ENCODE data around the gene SAMD15.
"Not testable (repeated sequence)": the region's sequence is repeated elsewhere in the genome, so short reads cannot be mapped to it uniquely, and the experiment has no call there.

Gene SAMD15

DNA sequence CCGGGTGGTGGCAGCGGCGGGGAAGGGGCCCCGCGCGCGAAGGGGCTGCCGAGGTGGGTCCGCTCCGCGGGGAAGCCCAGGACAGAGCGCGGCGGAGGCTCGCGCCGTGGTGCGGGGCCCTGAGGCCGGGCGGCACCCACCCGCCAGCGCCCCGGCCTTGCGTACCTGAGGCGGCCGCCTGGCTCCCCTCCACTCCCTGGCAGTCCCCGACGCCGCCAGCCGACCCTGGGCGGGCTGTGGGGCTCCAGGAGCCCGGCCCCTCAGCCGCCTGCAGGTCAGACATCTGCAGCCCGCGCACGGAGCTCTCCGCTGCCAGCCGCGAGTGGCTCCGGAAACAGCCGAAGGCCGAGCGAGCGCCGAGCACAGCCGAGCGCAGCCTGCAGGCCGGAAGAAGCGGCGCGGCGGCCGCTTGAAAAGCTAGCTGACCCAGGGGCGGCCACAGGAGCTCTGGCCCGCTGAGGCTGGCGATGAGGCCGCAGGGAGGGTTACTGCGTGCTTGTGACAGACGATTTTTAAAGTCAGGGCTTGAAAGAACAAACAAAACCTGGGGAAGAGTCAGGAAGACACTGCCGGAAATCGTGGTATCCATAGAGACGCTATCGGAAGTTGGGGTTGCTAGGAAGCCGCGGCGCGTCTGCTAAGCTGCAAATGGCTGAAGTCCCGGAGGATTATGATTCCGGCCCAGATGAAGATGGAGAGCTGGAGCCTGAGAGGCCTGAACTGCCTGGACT, at the start of gene SAMD15, which contains the start of gene TMED8:
Gene SAMD15 (plus strand): TSS at position 609 of the 731 bp plus-strand sequence. CDS start 40 bp downstream, at position 649.
Gene TMED8 (minus strand): TSS at position 324 of the 731 bp plus-strand sequence. CDS start 41 bp downstream, at position 283.
- TF ChIP-seq POLR2A (IDR thresholded peaks at IDR 0.05; ENCODE audit: low read depth, low read length): peak; percentile 35
- DNase-seq (ENCODE audit: insufficient read length, low spot score): peak; percentile 78
- peak; percentile 61 for FAIRE-seq

- DNase-seq (ENCODE audit: insufficient read length, low spot score): no peak
- no peak for TF ChIP-seq POLR2A (IDR thresholded peaks at IDR 0.05; ENCODE audit: low read depth, low read length)
- FAIRE-seq: no peak
Observed at GRCh38 chr14:77329872-77330271, 47.3 kb upstream of the SAMD15 start.

GRCh38 chr14:77335576-77335975, 41.6 kb upstream of the SAMD15 start:
- DNase-seq (ENCODE audit: insufficient read length, low spot score) (no peak), FAIRE-seq (no peak)
- TF ChIP-seq POLR2A (IDR thresholded peaks at IDR 0.05; ENCODE audit: low read depth, low read length): no peak

GRCh38 chr14:77337255-77337654, 39.9 kb upstream of the SAMD15 start:
- not testable (repeated sequence) for DNase-seq (ENCODE audit: insufficient read length, low spot score); FAIRE-seq

- DNase-seq (ENCODE audit: insufficient read length, low spot score): no peak
- TF ChIP-seq POLR2A (IDR thresholded peaks at IDR 0.05; ENCODE audit: low read depth, low read length): no peak
- FAIRE-seq: no peak
Observed at GRCh38 chr14:77337880-77338279, 39.3 kb upstream of the SAMD15 start.

- TF ChIP-seq POLR2A (IDR thresholded peaks at IDR 0.05; ENCODE audit: low read depth, low read length): no peak
- FAIRE-seq (no peak), DNase-seq (ENCODE audit: insufficient read length, low spot score) (no peak)
Observed at GRCh38 chr14:77338302-77338701, 38.9 kb upstream of the SAMD15 start.

DNA sequence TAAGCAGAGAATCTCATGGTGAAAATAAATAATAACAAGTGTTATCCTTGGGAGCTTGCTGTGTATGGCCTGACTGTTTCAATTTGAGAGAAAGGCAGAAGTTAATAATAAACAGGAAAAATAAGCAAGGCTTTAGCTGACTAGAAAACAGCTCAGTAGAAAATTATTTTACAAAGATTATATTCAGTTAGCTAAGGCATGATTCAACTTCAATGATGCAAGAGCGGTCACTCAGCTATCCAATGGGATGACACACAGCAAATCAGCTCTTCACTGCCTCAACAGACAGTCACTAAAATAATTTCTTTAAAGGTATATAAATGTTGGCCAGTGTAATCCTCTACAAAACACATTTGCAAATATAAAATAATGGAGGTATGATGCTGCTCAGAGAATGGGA, 37.8 kb upstream of the SAMD15 start:
- DNase-seq (ENCODE audit: insufficient read length, low spot score) (no peak), FAIRE-seq (no peak)
- TF ChIP-seq POLR2A (IDR thresholded peaks at IDR 0.05; ENCODE audit: low read depth, low read length): no peak

- FAIRE-seq (no peak), DNase-seq (ENCODE audit: insufficient read length, low spot score) (no peak)
- TF ChIP-seq POLR2A (IDR thresholded peaks at IDR 0.05; ENCODE audit: low read depth, low read length): no peak
Observed at GRCh38 chr14:77340389-77340788, 36.8 kb upstream of the SAMD15 start.

- TF ChIP-seq POLR2A (IDR thresholded peaks at IDR 0.05; ENCODE audit: low read depth, low read length): no peak
- FAIRE-seq: no peak
- DNase-seq (ENCODE audit: insufficient read length, low spot score): no peak
Observed at GRCh38 chr14:77342726-77343397, 34.3 kb upstream of the SAMD15 start.

DNA sequence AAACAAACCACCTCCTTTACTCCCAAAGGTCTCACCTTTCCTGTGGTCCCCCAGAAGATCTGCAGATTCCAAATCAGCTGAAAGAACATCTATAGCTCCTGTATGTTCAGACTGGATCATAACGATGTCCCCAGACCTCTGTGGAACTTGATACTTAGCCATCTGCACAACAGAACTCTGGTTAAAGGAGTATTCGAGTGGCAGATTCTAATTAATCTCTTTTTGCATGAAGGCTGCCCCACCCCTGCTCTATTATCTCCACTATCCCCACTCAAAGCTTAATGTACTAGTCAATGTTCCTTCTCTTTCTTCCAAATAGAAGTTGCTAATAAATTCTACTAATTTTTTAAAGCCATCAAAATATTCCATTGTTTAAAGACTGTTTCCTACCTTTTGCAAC, 33.5 kb upstream of the SAMD15 start:
- TF ChIP-seq POLR2A (IDR thresholded peaks at IDR 0.05; ENCODE audit: low read depth, low read length): no peak
- DNase-seq (ENCODE audit: insufficient read length, low spot score) (no peak), FAIRE-seq (no peak)

DNA sequence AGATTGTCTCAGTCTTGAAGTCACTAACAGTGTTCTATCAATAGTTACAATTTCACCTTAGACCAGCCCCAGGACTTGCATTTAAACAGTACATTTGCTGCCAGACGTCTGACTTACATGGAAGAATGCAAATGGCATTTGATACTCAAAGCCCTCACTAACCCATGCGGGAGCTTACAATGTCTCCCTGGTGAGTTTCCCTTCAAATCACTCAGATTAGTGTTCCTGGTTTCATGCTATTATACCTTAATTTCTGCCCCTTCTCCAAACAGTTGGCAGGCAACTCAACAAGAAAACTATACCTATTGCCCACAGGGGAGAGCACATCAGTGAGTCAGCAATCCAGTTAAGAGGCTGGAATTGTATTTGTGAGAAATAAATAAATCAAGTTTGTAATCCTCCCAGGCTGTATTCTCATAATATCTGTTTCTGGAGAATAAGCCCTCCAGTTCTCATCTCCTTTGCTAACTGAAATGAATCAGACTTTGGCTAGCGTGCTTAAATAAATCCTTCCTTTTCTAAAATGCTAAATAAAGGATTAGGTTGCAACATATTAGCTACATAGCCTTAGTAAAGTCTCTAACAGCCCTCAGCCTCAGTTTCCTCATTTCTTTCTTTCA, 32.7 kb upstream of the SAMD15 start:
- TF ChIP-seq POLR2A (IDR thresholded peaks at IDR 0.05; ENCODE audit: low read depth, low read length): no peak
- no peak for DNase-seq (ENCODE audit: insufficient read length, low spot score)
- no peak for FAIRE-seq

DNA sequence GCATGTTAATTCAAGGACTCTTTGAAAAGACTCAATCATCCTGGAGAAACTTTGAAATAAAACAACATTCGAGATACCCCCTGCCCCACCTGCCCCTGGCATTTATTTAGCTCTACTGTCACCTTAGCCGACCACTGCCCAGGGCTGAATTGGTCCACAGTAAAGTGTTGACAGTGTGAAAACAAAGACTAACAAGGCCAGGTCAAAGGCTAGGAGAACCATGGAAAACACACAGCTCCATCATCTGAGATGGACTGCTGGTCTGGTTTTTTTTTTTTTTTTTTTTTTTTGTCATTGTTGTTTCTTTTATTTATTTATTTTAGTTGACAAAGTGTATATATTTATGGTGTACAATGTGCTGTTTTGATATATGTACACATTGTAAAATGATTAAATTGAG, 30.7 kb upstream of the SAMD15 start:
- DNase-seq (ENCODE audit: insufficient read length, low spot score) (no peak), FAIRE-seq (no peak)

GRCh38 chr14:77347751-77348150, 29.4 kb upstream of the SAMD15 start:
- no peak for TF ChIP-seq POLR2A (IDR thresholded peaks at IDR 0.05; ENCODE audit: low read depth, low read length)
- no peak for FAIRE-seq
- DNase-seq (ENCODE audit: insufficient read length, low spot score): no peak

More for the DNA sequence above, 30.7 kb upstream of the SAMD15 start:
- TF ChIP-seq POLR2A (IDR thresholded peaks at IDR 0.05; ENCODE audit: low read depth, low read length): no peak

DNA sequence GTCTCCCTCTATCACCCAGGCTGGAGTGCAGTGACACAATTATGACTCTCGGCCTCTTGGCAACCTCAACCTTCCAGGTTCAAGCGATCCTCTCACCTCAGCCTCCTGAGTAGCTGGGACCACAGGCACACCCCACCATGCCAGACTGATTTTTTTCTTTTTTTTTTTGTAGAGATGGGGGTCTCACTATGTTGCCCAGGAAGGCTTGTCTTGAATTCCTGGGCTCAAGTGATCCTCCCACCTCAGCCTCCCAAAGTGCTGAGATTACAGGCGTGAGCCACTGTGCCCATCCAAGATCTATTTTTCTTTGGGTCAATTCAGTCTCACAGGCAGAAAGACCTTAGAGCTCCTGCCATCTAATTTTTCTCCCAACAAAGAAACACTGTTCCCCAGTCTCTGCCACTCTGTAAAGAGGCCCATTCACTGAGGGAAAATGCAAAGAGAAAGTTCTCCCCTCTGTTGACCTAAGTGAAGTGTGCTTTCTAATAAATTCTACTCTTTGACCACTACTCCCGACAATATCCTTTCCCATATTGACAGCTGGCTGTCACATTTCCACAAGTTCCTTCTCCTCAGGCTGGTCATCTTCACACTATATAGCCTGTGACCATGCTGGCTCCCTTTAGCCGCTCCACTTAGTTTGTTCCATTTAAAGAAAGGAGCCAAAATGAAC, 23.6 kb upstream of the SAMD15 start:
- FAIRE-seq (no peak), DNase-seq (ENCODE audit: insufficient read length, low spot score) (no peak)
- no peak for TF ChIP-seq POLR2A (IDR thresholded peaks at IDR 0.05; ENCODE audit: low read depth, low read length)

Measured in H54 (cell line).